Hepatocyte (in vitro differentiated cells): Measurements from ENCODE around the gene ECT2L. TPM values are rescaled to one million over a fixed set of nuclear protein-coding genes. Genes with fewer than 3 reads are reported as not detected.

ENCODE experiments used
- DNase-seq: peaks from one replicate; pipeline ENCODE4 v3.0.0-alpha.2; 2016; ENCODE audit warnings: low spot score
- H2AFZ ChIP-seq: fragments of 200-600 bp; sonication (generic); 2 replicates; pipeline ENCODE4 v1.6.0; 2016; ENCODE audit warnings: antibody characterized with exemption, mild to moderate bottlenecking
- H3K27ac ChIP-seq: fragments of 200-600 bp; sonication (generic); 2 replicates; pipeline ENCODE4 v1.5.1; 2016; ENCODE audit warnings: mild to moderate bottlenecking
- H3K27me3 ChIP-seq: fragments of 200-600 bp; sonication (generic); 2 replicates; pipeline ENCODE4 v1.6.1; 2016
- H3K36me3 ChIP-seq: fragments of 200-600 bp; sonication (generic); replicated peaks from 2 replicates; pipeline ENCODE4 v1.5.1; 2016; ENCODE audit warnings: low read depth; ENCODE audit not compliant: insufficient read depth
- H3K4me1 ChIP-seq: fragments of 200-600 bp; sonication (generic); 2 replicates; pipeline ENCODE4 v1.5.1; 2016; ENCODE audit warnings: mild to moderate bottlenecking, moderate library complexity; ENCODE audit not compliant: insufficient read depth
- H3K4me2 ChIP-seq: fragments of 200-600 bp; sonication (generic); 2 replicates; pipeline ENCODE4 v1.6.0; 2016
- H3K4me3 ChIP-seq: fragments of 200-600 bp; sonication (generic); 2 replicates; pipeline ENCODE4 v1.5.1; 2016; ENCODE audit warnings: mild to moderate bottlenecking
- H3K79me2 ChIP-seq: fragments of 200-600 bp; sonication (generic); 2 replicates; pipeline ENCODE4 v1.6.0; 2017; ENCODE audit warnings: mild to moderate bottlenecking
- H3K9me2 ChIP-seq: fragments of 200-600 bp; sonication (generic); replicated peaks from 2 replicates; pipeline ENCODE4 v1.6.0; 2017; ENCODE audit warnings: mild to moderate bottlenecking; ENCODE audit not compliant: insufficient read depth
- H3K9me3 ChIP-seq: fragments of 200-600 bp; sonication (generic); 2 replicates; pipeline ENCODE4 v1.5.1; 2016; ENCODE audit warnings: low read depth, mild to moderate bottlenecking
- H4K20me1 ChIP-seq: fragments of 200-600 bp; sonication (generic); 2 replicates; pipeline ENCODE4 v1.6.0; 2016; ENCODE audit warnings: mild to moderate bottlenecking; ENCODE audit not compliant: insufficient read depth, poor library complexity, severe bottlenecking
- CTCF ChIP-seq: fragments of 200-600 bp; sonication (generic); IDR thresholded peaks from 2 replicates; pipeline ENCODE4 v1.5.1; 2016; ENCODE audit warnings: antibody characterized with exemption, mild to moderate bottlenecking; ENCODE audit not compliant: poor library complexity
- EZH2 ChIP-seq: fragments of 200-600 bp; sonication (generic); IDR thresholded peaks from 2 replicates; pipeline ENCODE4 v1.6.1; 2016; ENCODE audit warnings: antibody characterized with exemption, mild to moderate bottlenecking, borderline replicate concordance
- EZH2phosphoT487 ChIP-seq: fragments of 200-600 bp; sonication (generic); IDR thresholded peaks from one replicate; pipeline ENCODE4 v1.6.1; 2018; ENCODE audit warnings: antibody characterized with exemption, mild to moderate bottlenecking, low read depth, moderate library complexity; ENCODE audit not compliant: unreplicated experiment, severe bottlenecking
- WGBS: methylation state at CpG from one replicate; pipeline ENCODE4 v1.1.6; 2016; ENCODE audit warnings: low lambda C conversion rate; ENCODE audit errors: missing lambda C conversion rate; 5-methylcytosine and 5-hydroxymethylcytosine counted together
- polyA plus RNA-seq: library from polyadenylated mRNA; unstranded; fragments of >200 nt; fragmentation: Nextera tagmentation; extraction: Ambion mirVana; gene quantifications from 2 replicates; pipeline ENCODE4 v1.2.1, GENCODE V29; 2016
- total RNA-seq: library from RNA; depleted of rRNA; stranded (reverse); fragments of >200 nt; gene quantifications from 2 replicates; pipeline ENCODE4 v1.2.3, GENCODE V29; 2014

The ECT2L gene
- total and polyA plus RNA-seq, 2 experiments from 2014 or later: not detected

- H3K27ac ChIP-seq: no peak overlapping the region
- H3K79me2 ChIP-seq: peaks cover 43% of the 10 kb centered on the region
- TF ChIP-seq EZH2phosphoT487 (no peak), CTCF (no peak), EZH2 (no peak)
- H3K27me3 ChIP-seq: no peaks in the 10 kb centered on the region
- H3K9me3 ChIP-seq: no peaks in the 10 kb centered on the region
- no peaks in the 10 kb centered on the region for H4K20me1 ChIP-seq
- H3K9me2 ChIP-seq: no peaks in the 10 kb centered on the region
- H2AFZ ChIP-seq: no peak overlapping the region
- 91% methylated on average over 5 of the region's 5 CpGs for WGBS
- no peaks in the 10 kb centered on the region for H3K36me3 ChIP-seq
- no peak overlapping the region for H3K4me2 ChIP-seq
- DNase-seq: no peak
- H3K4me3 ChIP-seq: no peak overlapping the region
- H3K4me1 ChIP-seq: no peaks in the 10 kb centered on the region
These were observed 149.5 kb downstream of the ECT2L start for GRCh38 chr6:138945354-138945753.

- no peaks in the 10 kb centered on the region for H3K36me3 ChIP-seq
- no peaks in the 10 kb centered on the region for H3K9me2 ChIP-seq
- no peak overlapping the region for H3K4me2 ChIP-seq
- peaks cover 11% of the 10 kb centered on the region for H4K20me1 ChIP-seq
- H3K27me3 ChIP-seq: no peaks in the 10 kb centered on the region
- no peaks in the 10 kb centered on the region for H3K4me1 ChIP-seq
- DNase-seq: no peak
- peaks cover 69% of the 10 kb centered on the region for H3K79me2 ChIP-seq
- no peaks in the 10 kb centered on the region for H3K9me3 ChIP-seq
- 92% methylated on average over 2 of the region's 2 CpGs for WGBS
- no peak overlapping the region for H2AFZ ChIP-seq
- H3K27ac ChIP-seq: no peak overlapping the region
- H3K4me3 ChIP-seq: no peak overlapping the region
- TF ChIP-seq EZH2phosphoT487: no peak
- TF ChIP-seq EZH2: no peak
- no peak for TF ChIP-seq CTCF
These were observed 152.1 kb downstream of the ECT2L start for GRCh38 chr6:138948004-138948403.

GRCh38 chr6:138948546-138949179, 152.8 kb downstream of the ECT2L start:
- WGBS: 68% methylated on average over 1 of the region's 1 CpG
- Histone ChIP-seq H3K4me1 (no peaks in the 10 kb centered on the region), H4K20me1 (peaks cover 11% of the 10 kb centered on the region), H3K27ac (no peak overlapping the region), H3K9me2 (no peaks in the 10 kb centered on the region), H2AFZ (no peak overlapping the region), H3K36me3 (no peaks in the 10 kb centered on the region), H3K4me3 (no peak overlapping the region), H3K27me3 (no peaks in the 10 kb centered on the region), H3K9me3 (no peaks in the 10 kb centered on the region), H3K79me2 (peaks cover 76% of the 10 kb centered on the region), H3K4me2 (no peak overlapping the region)
- no peak for DNase-seq
- no peak for TF ChIP-seq EZH2phosphoT487
- no peak for TF ChIP-seq CTCF
- TF ChIP-seq EZH2: no peak
